CD4-positive, alpha-beta T cell treated with Interleukin-10 for 1 hour (primary cell): ENCODE results near the gene RNASEH1.

ENCODE experiments used
- DNase-seq: peaks from one replicate; pipeline ENCODE4 v3.0.0-alpha.2; 2020

RNASEH1 gene, protein sequence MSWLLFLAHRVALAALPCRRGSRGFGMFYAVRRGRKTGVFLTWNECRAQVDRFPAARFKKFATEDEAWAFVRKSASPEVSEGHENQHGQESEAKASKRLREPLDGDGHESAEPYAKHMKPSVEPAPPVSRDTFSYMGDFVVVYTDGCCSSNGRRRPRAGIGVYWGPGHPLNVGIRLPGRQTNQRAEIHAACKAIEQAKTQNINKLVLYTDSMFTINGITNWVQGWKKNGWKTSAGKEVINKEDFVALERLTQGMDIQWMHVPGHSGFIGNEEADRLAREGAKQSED

GRCh38 chr2:3558205-3559014, at the start of gene RNASEH1:
TSS of gene RNASEH1 (minus strand) at chr2:3558333. CDS start at chr2:3558260, 73 bp downstream.
- DNase-seq = peak; percentile 97

GRCh38 chr2:3606370-3607201, 48.5 kb upstream of the RNASEH1 start:
- no peak for DNase-seq

DNA sequence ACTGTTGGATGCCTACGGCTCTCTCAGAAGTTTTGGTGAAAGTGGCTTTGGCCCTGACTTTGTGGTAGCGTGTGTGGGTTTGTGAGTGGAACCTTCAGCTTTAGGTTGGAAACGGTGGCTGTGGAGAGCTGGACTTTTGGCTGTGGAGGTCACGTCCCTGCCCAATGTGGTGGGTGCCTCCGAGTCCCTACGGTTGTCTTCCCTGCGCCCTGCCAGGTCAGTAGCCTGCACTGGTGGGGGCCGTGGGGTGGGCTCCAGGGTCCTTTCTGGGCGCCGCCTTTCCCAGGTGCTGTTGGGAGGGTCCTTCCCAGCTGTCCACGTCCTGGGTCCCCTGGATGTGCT, 47.9 kb upstream of the RNASEH1 start:
- DNase-seq = no peak

GRCh38 chr2:3604991-3605961, 47.1 kb upstream of the RNASEH1 start:
- DNase-seq = peak; percentile 65

DNA sequence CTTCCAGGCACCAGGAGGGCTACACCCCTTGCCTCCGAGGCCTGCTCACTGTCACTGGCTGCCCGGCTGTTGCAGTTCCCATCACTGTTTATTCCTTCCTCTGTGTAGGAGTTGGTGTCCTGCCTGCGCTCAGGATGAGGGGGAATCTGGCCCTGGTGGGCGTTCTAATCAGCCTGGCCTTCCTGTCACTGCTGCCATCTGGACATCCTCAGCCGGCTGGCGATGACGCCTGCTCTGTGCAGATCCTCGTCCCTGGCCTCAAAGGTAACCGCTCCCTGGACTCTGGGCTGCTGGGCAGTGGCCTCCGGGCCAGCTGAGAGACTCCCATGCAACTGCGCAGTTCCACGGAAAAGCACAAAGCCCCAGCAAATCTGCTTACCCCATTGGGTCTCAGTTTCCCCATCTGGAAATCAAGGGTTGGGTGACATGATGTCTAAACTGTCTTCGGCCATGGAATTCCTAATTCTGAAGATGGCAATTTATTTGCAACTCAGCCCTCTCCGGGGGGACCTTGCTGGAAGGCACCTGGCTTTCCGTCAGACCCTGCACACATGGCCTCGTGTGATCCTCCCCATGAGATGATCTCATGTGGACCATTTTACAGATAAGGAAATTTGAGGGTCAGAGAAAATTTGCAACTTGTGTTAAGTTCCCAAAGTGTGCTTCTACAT, 46.2 kb upstream of the RNASEH1 start:
- no peak for DNase-seq

GRCh38 chr2:3603536-3604206, 45.5 kb upstream of the RNASEH1 start:
- no peak for DNase-seq

DNA sequence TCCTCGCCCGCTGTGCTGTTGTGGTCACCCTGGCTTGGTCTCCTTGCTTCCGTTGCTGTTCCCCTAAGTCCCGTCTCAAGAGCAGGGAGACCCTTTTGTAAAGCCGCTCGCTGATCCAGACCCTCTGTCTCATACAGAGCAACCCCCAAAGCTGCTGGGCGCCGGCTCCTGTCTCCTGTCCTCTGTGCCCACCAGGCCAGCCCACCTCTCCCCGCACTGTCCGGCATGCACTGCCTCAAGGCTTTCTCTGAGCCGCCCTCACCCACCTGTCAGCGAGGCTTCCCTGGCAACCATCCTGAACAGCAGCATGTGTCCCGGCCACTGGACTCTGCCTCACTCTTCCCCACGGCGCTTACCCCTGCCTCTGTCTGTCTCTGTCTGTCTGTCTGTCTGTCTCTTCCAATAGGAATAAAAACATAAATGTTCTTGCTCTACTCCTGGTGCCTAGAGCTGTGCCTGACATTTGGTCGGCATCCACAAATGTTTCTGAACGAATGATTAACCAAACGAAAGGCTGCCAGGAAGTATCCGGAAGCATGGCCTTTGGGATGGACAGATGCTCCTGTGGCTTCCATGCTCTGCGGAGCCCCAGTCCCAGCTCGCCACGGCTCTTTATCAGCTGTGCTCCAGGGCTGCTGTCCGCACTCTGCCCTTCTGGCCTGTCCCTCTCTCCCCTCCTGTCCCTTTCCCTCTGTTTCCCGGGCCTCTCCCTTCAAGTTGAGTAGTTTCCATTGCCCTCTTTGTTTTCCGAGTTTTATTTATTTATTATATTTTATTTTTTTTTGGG, 44.6 kb upstream of the RNASEH1 start:
- DNase-seq = no peak

DNA sequence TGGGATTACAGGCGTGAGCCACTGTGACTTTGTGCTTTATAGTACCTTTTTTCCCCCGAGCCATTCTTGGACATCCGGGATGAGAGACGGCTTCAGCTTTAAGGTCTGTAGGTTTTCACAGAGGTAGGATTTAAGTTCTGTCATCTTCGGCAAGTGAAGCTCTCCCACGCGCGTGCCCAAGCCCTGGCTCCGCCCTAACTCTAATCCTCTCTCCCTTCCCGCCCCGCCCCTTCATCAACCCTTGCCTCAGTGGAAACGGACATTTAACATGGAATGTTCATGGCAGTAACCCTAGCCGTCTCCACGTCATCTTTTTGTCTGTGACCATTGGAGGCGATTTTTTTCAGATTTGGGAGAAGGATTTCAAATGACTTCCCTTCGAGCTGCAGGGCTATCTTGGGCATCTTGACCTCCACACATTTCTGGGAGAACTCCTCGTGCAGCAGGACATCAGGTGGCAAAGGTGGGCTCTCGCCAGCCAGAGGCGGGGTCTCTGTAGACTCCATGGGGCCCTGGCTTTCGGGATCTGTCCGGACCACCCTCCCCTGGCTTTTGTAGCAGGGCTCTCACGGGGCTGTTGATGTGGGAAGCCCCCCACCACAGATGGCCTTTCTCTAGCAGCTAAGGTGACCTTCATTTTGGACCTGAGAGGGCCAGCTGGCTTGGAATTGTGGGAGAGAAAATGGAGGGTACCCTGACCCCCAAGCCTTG, 43.6 kb upstream of the RNASEH1 start:
- no peak for DNase-seq

- no peak for DNase-seq
Observed at GRCh38 chr2:3600256-3600855, 42.2 kb upstream of the RNASEH1 start.

- no peak for DNase-seq
Observed at GRCh38 chr2:3598912-3599854, 41.0 kb upstream of the RNASEH1 start.

GRCh38 chr2:3598197-3598910, 40.2 kb upstream of the RNASEH1 start:
- DNase-seq = no peak

DNA sequence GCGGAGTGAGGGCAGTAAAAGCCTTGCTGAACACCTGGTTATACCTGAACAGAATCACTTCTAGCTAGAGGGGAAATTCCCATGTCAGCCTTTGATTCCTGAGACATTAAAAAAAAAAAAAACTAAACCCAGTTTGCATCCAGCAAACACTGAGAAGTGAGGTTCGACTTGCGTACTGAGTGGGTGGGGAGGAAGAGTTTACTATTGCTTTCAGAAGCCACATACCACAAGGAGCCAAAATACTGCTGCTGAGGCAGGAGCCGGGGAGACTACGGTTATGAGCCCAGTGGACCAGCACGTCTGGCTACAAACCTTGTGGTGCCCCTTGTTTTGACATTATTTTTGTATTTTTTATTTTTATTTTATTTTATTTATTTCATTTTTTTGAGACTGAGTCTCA, 39.4 kb upstream of the RNASEH1 start:
- DNase-seq = no peak

- no peak for DNase-seq
Observed at GRCh38 chr2:3596901-3597417, 38.8 kb upstream of the RNASEH1 start.

GRCh38 chr2:3595985-3596384, 37.9 kb upstream of the RNASEH1 start:
- DNase-seq = no peak

DNA sequence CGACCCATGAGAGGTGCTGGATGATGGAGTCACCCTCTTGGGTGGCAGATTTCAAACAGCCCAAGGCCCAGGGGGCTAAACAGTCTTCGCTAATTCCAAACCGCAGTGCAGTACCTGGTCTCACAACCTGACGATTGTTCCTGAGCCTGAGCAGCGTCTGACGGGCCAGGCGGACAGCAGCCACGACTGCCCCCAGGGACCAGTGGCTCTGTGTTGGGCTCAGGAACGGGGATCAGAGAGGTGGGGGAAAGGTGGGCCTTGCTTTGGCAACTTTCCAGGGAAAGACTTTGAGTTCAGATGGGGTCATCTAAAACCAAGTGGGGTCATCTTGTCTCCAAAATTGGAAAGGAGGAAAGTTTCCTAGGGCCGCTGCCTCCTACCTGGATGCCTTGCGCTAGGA, 37.3 kb upstream of the RNASEH1 start:
- no peak for DNase-seq

- DNase-seq = no peak
Observed at GRCh38 chr2:3594493-3595281, 36.6 kb upstream of the RNASEH1 start, which contains the start of gene COLEC11. TSS of gene COLEC11 (plus strand) at chr2:3595112. CDS start at chr2:3604341, 9,229 bp downstream.
